ENCODE data around the gene GSTT4. TPM values are rescaled to one million over a fixed set of nuclear protein-coding genes. Genes with fewer than 3 reads are reported as not detected.

GSTT4 gene
- total and polyA plus RNA-seq, 2 of the 13 experiments (the other 11 are each of a cell fraction or from before 2014, with no cell fraction given), result 0.59 to 0.62 TPM

GRCh38 chr22:23997092-23997491 lies 8.2 kb downstream of the GSTT4 start (continued):
- no peak for TF ChIP-seq TRAFD1 (CRISPR knock-in tag; IDR thresholded peaks at IDR 0.05; ENCODE audit: borderline replicate concordance)
- no peak for TF ChIP-seq HOXA7 (CRISPR knock-in tag; IDR thresholded peaks at IDR 0.05)
- no peak for TF ChIP-seq FOSL1 (CRISPR knock-in tag; IDR thresholded peaks at IDR 0.05; ENCODE audit: borderline replicate concordance)
- TF ChIP-seq NFE2L2 (IDR thresholded peaks at IDR 0.05; ENCODE audit: low read length), result no peak
- TF ChIP-seq SOX5 (CRISPR knock-in tag; IDR thresholded peaks at IDR 0.05; ENCODE audit: borderline replicate concordance), result peak; percentile 43; the same call in 1 of the 2 replicates
- TF ChIP-seq ZSCAN29 (CRISPR knock-in tag; conservative IDR thresholded peaks at IDR 0.05), result no peak
- TF ChIP-seq NONO (IDR thresholded peaks at IDR 0.05), result no peak
- no peak for TF ChIP-seq NONO (CRISPR knock-in tag; conservative IDR thresholded peaks at IDR 0.05)
- TF ChIP-seq NRL (CRISPR knock-in tag; IDR thresholded peaks at IDR 0.05; ENCODE audit: borderline replicate concordance), result no peak
- peak; percentile 52; the same call in 1 of the 2 replicates for TF ChIP-seq ZMYM2 (CRISPR knock-in tag; IDR thresholded peaks at IDR 0.05)
- TF ChIP-seq NCOA2 (CRISPR knock-in tag; IDR thresholded peaks at IDR 0.05), result peak; percentile 75
- TF ChIP-seq HNF4G (IDR thresholded peaks at IDR 0.05; ENCODE audit: borderline replicate concordance, low read depth, low read length), result peak; percentile 56; the same call in 1 of the 2 replicates
- no peak for TF ChIP-seq HNF4G (CRISPR knock-in tag; IDR thresholded peaks at IDR 0.05; ENCODE audit: borderline replicate concordance, low read depth)
- no peak for TF ChIP-seq BCLAF1 (IDR thresholded peaks at IDR 0.05)
- TF ChIP-seq HBP1 (CRISPR knock-in tag; IDR thresholded peaks at IDR 0.05; ENCODE audit: low read depth), result no peak
- TF ChIP-seq NFE2 (CRISPR knock-in tag; IDR thresholded peaks at IDR 0.05), result no peak
- no peak for TF ChIP-seq ZNF761 (CRISPR knock-in tag; conservative IDR thresholded peaks at IDR 0.05)
- TF ChIP-seq ATF1 (CRISPR knock-in tag; IDR thresholded peaks at IDR 0.05), result no peak
- TF ChIP-seq YY1 (IDR thresholded peaks at IDR 0.05; ENCODE audit: insufficient read depth, insufficient replicate concordance, low read depth, low read length), result no peak
- no peak for TF ChIP-seq MXD4 (CRISPR knock-in tag; IDR thresholded peaks at IDR 0.05)
- no peak for TF ChIP-seq ZBTB25 (CRISPR knock-in tag; IDR thresholded peaks at IDR 0.05)
- no peak for TF ChIP-seq ZNF225 (CRISPR knock-in tag; IDR thresholded peaks at IDR 0.05)
- no peak for TF ChIP-seq ZNF235 (CRISPR knock-in tag; IDR thresholded peaks at IDR 0.05; ENCODE audit: borderline replicate concordance)
- TF ChIP-seq ZNF543 (CRISPR knock-in tag; IDR thresholded peaks at IDR 0.05), result no peak
- no peak for TF ChIP-seq RBAK (CRISPR knock-in tag; IDR thresholded peaks at IDR 0.05)
- no peak for TF ChIP-seq NKX3-1 (CRISPR knock-in tag; IDR thresholded peaks at IDR 0.05)
- no peak for TF ChIP-seq ZNF136 (CRISPR knock-in tag; IDR thresholded peaks at IDR 0.05; ENCODE audit: low read depth)

All from HepG2 (cell line).